Thoracic aorta (tissue), 2 donors: ENCODE results near the gene POLR3F. TPM values are rescaled to one million over a fixed set of nuclear protein-coding genes. Genes with fewer than 3 reads are reported as not detected.

Source experiments
- ATAC-seq: fragments of 150-250 bp; one replicate; pipeline ENCODE4 v1.8.0; 2017; ENCODE audit warnings: low read depth; ENCODE audit not compliant: insufficient number of reproducible peaks, low FRiP score
- DNase-seq: peaks from one replicate; pipeline ENCODE4 v3.0.0-alpha.2; 2020; ENCODE audit warnings: low spot score
- H3K27ac ChIP-seq, 2 donors: fragments of 200-600 bp; sonication (generic); 1 replicate in 1 of 2; 2 replicates in 1 of 2; pipeline ENCODE4 v1.5.1; 2016; ENCODE audit warnings: mild to moderate bottlenecking in 2 of 2, moderate library complexity in 2 of 2
- H3K27me3 ChIP-seq: fragments of 200-600 bp; sonication (generic); replicated peaks from 2 replicates; pipeline ENCODE4 v1.6.0; 2016; ENCODE audit warnings: mild to moderate bottlenecking; ENCODE audit not compliant: insufficient read depth
- H3K36me3 ChIP-seq: fragments of 200-600 bp; sonication (generic); one replicate; pipeline ENCODE4 v1.5.1; 2016
- H3K4me1 ChIP-seq, 2 donors: fragments of 200-600 bp; sonication (generic); 1 replicate in 1 of 2; 2 replicates in 1 of 2; pipeline versions ENCODE4 v1.5.1 to v1.6.0; 2016; ENCODE audit warnings: low read depth in 2 of 2, mild to moderate bottlenecking in 1 of 2; ENCODE audit not compliant: control insufficient read depth in 1 of 2
- H3K4me3 ChIP-seq: fragments of 200-600 bp; sonication (generic); 2 replicates; pipeline ENCODE4 v1.5.1; 2016; ENCODE audit warnings: mild to moderate bottlenecking
- H3K9me3 ChIP-seq: fragments of 200-600 bp; sonication (generic); 2 replicates; pipeline ENCODE4 v1.5.1; 2016
- total RNA-seq, 2 donors: library from RNA; depleted of rRNA; stranded (reverse); fragments of >200 nt; gene quantifications; one replicate each; pipeline versions ENCODE4 v1.1.0 to v1.2.3, GENCODE V29; 2016
- TF ChIP-seq, protein P1 (sequence below): fragments of 200-600 bp; sonication (generic); IDR thresholded peaks from one replicate; pipeline ENCODE4 v1.5.1; 2019; ENCODE audit warnings: antibody characterized with exemption

Gene POLR3F, protein sequence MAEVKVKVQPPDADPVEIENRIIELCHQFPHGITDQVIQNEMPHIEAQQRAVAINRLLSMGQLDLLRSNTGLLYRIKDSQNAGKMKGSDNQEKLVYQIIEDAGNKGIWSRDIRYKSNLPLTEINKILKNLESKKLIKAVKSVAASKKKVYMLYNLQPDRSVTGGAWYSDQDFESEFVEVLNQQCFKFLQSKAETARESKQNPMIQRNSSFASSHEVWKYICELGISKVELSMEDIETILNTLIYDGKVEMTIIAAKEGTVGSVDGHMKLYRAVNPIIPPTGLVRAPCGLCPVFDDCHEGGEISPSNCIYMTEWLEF
- 10 to 100 TPM in 1 of 2 donors, 1 to 10 TPM in 1; 9.1 to 17.1 TPM for total RNA-seq

DNA sequence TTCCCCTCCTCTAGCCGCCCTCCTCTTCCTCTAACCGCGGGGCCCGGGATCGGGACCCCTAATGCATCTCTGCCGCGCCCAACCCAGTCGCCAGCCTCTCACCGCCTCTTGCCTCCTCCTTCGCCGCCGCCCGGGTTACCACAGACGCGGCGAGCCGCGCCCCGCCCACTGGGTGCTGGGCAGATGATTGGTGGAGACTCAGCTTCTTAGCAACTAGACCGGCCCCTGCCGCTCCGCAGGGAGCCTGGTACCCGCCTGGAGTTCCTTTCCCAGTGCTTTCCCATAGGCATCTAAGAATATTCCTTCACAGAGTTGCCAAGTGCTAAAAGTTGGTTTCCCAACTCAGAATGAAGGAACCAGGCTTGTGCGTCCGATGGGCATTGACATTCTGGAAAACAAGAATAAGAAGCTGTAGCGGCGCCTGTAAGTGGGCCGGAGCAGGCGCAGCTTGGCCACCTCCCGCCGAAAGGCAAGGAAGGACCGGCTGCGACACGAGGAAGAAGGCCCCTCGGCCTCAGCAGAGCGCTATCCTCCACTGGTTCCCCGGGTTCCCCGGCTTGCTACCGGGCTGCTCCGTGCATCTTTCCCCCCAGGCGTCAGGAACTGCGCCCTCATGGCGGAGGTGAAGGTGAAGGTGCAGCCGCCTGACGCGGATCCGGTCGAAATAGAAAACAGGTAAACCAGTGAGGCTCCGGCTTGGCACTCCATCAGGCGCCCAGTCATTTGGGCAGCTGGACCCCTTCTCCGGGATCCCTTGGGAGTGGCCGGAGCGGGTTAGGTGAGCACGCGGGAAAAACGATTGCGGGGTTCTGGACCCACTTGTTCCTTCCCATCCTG, at the start of gene POLR3F, which contains the start of gene DZANK1:
Gene POLR3F, plus strand, starts transcription at position 497 of the 837 bp plus-strand sequence. Its CDS starts 117 bp downstream, at position 614.
Gene DZANK1, minus strand, starts transcription at position 137 of the 837 bp plus-strand sequence. CDS start 1,672 bp downstream, outside the sequence.
- ATAC-seq = peak; percentile 96
- no peaks in the 10 kb centered on the region for H3K36me3 ChIP-seq
- no peaks in the 10 kb centered on the region for H3K27me3 ChIP-seq
- TF ChIP-seq, protein P1, sequence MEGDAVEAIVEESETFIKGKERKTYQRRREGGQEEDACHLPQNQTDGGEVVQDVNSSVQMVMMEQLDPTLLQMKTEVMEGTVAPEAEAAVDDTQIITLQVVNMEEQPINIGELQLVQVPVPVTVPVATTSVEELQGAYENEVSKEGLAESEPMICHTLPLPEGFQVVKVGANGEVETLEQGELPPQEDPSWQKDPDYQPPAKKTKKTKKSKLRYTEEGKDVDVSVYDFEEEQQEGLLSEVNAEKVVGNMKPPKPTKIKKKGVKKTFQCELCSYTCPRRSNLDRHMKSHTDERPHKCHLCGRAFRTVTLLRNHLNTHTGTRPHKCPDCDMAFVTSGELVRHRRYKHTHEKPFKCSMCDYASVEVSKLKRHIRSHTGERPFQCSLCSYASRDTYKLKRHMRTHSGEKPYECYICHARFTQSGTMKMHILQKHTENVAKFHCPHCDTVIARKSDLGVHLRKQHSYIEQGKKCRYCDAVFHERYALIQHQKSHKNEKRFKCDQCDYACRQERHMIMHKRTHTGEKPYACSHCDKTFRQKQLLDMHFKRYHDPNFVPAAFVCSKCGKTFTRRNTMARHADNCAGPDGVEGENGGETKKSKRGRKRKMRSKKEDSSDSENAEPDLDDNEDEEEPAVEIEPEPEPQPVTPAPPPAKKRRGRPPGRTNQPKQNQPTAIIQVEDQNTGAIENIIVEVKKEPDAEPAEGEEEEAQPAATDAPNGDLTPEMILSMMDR = no peak
- no peaks in the 10 kb centered on the region for H3K9me3 ChIP-seq
- H3K27ac ChIP-seq = peak within 1 kb of the TSS; percentile 84 to 93
- H3K4me3 ChIP-seq = peak within 1 kb of the TSS; percentile 87
- H3K4me1 ChIP-seq = peaks cover 8 to 19% of the 10 kb centered on the region in 2 donors
- DNase-seq = peak; percentile 84

DNA sequence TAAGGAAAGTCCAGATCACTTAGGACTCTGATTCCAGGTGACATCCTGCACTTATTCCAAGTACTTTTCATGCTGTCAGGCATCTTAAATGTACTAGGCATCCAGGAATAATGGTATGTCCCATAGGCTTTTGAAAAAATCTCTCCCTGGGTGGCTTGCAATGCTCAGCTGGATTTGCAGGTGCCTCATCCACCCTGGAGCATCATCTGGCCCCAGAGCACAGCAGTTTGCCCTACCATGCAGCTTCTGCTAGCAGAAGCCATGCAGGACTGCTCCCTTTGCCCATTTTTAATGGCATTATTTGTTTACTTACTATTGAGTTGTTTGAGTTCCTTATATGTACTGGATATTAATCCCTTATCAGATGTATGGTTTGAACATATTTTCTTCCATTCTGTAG, 45.6 kb upstream of the POLR3F start:
- DNase-seq (no peak), ATAC-seq (no peak)
- Histone ChIP-seq H3K27me3 (no peaks in the 10 kb centered on the region), H3K4me1 (no peaks in the 10 kb centered on the region), H3K4me3 (no peak overlapping the region), H3K36me3 (no peaks in the 10 kb centered on the region), H3K27ac (no peak overlapping the region), H3K9me3 (no peaks in the 10 kb centered on the region)
- TF ChIP-seq, protein P1 = no peak

DNA sequence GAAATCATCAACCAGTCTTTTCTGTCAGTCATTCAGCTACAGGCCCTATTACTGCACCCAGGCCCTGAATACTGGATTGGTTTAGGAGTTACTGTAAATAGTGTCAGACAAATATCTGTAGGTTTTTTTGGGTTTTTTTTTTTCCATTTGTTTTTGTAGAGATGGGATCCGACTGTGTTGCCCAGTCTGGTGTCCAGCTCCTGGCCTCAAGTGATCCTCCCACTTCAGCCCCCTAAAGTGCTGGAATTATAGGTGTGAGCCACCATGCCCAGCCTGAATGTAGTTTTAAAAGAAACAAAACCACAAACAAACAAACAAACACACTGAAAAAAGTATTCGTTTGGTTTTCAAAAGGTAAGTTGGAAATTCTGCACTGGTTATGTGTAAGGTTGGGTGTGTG, 40.0 kb upstream of the POLR3F start:
- H3K36me3 ChIP-seq = no peaks in the 10 kb centered on the region

DNA sequence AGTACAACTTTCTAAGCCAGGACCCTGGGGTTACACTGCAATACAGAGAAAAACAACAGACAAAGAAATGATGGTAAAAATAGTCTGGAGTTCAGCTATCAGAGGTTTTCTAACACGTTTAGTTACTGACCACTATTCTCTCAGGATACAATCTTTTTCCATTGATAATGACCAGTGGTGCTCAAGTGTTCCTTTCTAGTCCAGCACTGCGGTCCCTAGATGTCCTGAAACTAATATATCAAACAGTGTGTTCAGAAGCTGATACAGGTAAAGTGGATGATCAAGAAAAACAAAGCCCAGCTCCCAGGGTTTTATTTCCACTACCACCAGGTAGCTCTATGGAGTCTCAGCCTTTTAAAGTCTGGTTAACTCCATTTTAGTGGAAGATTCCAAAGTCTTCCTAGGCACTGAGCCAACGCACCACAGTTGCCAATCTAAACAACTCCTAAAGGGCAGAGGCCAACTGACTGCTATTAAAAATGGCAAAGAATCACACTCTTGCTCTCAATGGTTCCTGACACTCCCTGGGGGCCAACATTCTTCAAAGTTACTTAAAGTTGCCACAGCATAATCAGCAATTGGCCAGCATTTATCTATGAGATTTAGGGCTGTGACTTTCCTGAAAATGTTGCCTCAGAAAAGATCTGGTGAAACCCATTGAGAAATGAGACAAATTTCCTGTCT, 38.6 kb upstream of the POLR3F start:
- no peak for DNase-seq
- no peak for ATAC-seq
- Histone ChIP-seq H3K4me1 (peaks cover 0 to 4% of the 10 kb centered on the region in 2 donors), H3K36me3 (no peaks in the 10 kb centered on the region), H3K4me3 (no peak overlapping the region), H3K27ac (no peak overlapping the region), H3K9me3 (no peaks in the 10 kb centered on the region), H3K27me3 (no peaks in the 10 kb centered on the region)
- TF ChIP-seq, protein P1 = no peak

More for the DNA sequence above, 40.0 kb upstream of the POLR3F start:
- Histone ChIP-seq H3K4me3 (no peak overlapping the region), H3K27me3 (no peaks in the 10 kb centered on the region), H3K27ac (no peak overlapping the region), H3K4me1 (peaks cover 0 to 4% of the 10 kb centered on the region in 2 donors), H3K9me3 (no peaks in the 10 kb centered on the region)
- DNase-seq = no peak
- TF ChIP-seq, protein P1 = no peak
- no peak for ATAC-seq
